Measurements from ENCODE around the gene FBXL17.

The FBXL17 gene

DNA sequence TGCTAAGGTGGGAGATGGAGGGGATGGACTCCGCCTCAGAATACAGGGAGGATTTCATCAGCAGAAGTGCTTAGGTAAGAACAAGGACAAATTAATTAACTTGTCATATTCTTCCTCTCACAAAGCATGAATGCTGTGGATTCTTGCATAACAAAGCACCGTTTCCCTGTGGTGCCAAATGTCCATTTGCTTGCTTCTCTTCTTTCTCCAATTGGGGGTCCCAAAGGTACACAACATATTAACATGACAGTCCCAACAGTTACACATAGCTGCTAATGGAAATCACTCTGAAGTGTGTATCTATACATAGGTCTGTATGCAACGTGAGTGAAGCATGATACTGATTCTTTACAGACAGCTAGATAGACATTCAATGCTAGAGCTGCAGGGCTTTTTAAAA is 564.5 kb downstream of the FBXL17 start:
- Histone ChIP-seq H3K9ac (ENCODE audit: low read length) (no peak overlapping the region), H3K27me3 (ENCODE audit: control insufficient read depth in 1 of 2, insufficient read depth in 2 of 2, low read length in 2 of 2) (no peaks in the 10 kb centered on the region), H3K9me3 (ENCODE audit: low read length) (no peaks in the 10 kb centered on the region), H3K4me1 (ENCODE audit: insufficient read depth, low read length) (no peaks in the 10 kb centered on the region), H3K4me3 (ENCODE audit: low read depth in 1 of 2, low read length in 2 of 2) (no peak overlapping the region), H3K27ac (ENCODE audit: low read depth, low read length) (no peak overlapping the region), H3K36me3 (ENCODE audit: insufficient read depth, low read length) (no peaks in the 10 kb centered on the region)

DNA sequence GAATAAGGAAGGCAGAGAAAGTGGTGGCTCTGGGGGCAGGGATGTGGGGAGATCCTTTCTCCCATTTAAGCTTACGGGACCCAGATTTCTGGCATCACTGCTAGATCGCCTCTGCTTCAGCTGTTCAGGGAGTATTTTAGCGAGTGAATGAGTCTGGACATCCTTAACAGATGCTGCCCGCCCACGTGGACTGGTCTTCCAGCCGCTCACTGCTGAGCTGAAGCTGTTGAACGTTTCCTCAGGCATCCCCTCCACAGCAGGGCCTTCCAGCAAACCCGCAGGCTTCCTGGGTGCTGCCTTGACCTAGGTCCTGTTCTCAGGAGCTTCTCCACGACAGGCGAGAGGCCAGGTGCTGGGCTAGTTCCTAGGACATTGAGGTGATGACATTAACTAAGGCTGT is 566.8 kb downstream of the FBXL17 start:
- Histone ChIP-seq H3K27me3 (ENCODE audit: control insufficient read depth in 1 of 2, insufficient read depth in 2 of 2, low read length in 2 of 2) (no peaks in the 10 kb centered on the region), H3K9me3 (ENCODE audit: low read length) (no peaks in the 10 kb centered on the region), H3K4me1 (ENCODE audit: insufficient read depth, low read length) (no peaks in the 10 kb centered on the region), H3K9ac (ENCODE audit: low read length) (no peak overlapping the region), H3K4me3 (ENCODE audit: low read depth in 1 of 2, low read length in 2 of 2) (no peak overlapping the region), H3K36me3 (ENCODE audit: insufficient read depth, low read length) (no peaks in the 10 kb centered on the region), H3K27ac (ENCODE audit: low read depth, low read length) (no peak overlapping the region)

DNA sequence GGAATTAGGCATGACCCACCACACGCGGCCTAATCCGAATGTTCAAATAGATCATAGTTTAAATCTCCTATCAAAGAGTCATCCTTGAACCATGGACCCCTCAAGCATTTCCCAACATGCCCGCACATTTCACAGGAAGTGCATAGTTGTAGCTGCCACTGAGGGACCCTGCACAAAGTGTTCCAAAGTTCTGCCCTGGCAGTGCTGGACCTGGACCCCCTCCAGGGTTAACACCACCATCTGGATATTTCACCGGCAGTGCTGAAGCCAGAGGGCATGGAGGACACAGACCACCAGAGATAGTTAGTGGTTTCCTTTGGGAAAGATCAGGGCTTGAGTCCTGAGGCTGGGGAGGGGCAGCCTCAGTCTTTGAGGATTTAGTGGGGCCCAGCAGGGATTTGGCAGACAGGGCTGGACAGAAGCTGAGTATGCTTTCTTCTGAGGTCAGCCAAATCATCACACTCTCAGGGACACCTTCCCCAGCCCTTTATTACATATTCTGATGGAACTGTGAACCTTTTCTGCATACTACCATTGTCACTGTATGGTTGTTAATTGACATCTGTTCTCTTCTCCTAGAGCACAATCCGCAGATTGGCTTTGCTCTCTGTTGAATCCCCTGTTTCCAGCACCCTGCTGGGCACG is 567.6 kb downstream of the FBXL17 start:
- Histone ChIP-seq H3K36me3 (ENCODE audit: insufficient read depth, low read length) (no peaks in the 10 kb centered on the region), H3K4me3 (ENCODE audit: low read depth in 1 of 2, low read length in 2 of 2) (no peak overlapping the region), H3K9ac (ENCODE audit: low read length) (no peak overlapping the region), H3K9me3 (ENCODE audit: low read length) (no peaks in the 10 kb centered on the region), H3K27me3 (ENCODE audit: control insufficient read depth in 1 of 2, insufficient read depth in 2 of 2, low read length in 2 of 2) (no peaks in the 10 kb centered on the region), H3K4me1 (ENCODE audit: insufficient read depth, low read length) (no peaks in the 10 kb centered on the region), H3K27ac (ENCODE audit: low read depth, low read length) (no peak overlapping the region)

- Histone ChIP-seq H3K4me1 (ENCODE audit: insufficient read depth, low read length) (no peaks in the 10 kb centered on the region), H3K27ac (ENCODE audit: low read depth, low read length) (no peak overlapping the region), H3K36me3 (ENCODE audit: insufficient read depth, low read length) (no peaks in the 10 kb centered on the region), H3K9ac (ENCODE audit: low read length) (no peak overlapping the region), H3K4me3 (ENCODE audit: low read depth in 1 of 2, low read length in 2 of 2) (no peak overlapping the region), H3K9me3 (ENCODE audit: low read length) (no peaks in the 10 kb centered on the region), H3K27me3 (ENCODE audit: control insufficient read depth in 1 of 2, insufficient read depth in 2 of 2, low read length in 2 of 2) (no peaks in the 10 kb centered on the region)
Measured at GRCh38 chr5:107813559-107813958, 568.3 kb downstream of the FBXL17 start.

DNA sequence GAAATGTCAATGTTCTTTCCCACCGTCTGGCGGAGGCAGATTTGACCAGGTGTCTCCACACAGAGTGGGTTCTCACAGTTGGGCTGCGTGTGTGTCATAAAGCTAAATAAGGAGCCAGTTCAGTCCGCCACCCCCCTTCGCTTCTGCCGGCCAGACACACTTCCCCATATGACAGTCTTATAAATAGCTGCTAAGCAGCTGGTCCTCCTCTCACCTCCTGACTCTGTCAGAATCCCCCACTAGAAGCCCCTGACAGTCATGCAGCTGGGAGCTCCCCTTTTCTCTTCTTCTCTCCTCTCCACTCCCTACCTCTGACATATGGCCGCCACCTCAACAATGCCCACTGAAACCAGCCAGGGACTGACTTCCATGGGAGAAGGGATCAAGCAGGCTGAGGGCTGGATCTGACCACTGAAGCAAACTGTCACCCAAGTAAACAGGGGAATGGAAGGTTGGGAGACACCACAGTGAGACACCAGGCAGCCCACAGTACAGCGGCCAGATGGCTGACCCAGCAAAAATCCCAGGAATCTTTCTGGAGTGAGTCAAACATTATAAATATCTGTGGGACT is 569.2 kb downstream of the FBXL17 start:
- Histone ChIP-seq H3K9ac (ENCODE audit: low read length) (no peak overlapping the region), H3K9me3 (ENCODE audit: low read length) (no peaks in the 10 kb centered on the region), H3K27ac (ENCODE audit: low read depth, low read length) (no peak overlapping the region)

DNA sequence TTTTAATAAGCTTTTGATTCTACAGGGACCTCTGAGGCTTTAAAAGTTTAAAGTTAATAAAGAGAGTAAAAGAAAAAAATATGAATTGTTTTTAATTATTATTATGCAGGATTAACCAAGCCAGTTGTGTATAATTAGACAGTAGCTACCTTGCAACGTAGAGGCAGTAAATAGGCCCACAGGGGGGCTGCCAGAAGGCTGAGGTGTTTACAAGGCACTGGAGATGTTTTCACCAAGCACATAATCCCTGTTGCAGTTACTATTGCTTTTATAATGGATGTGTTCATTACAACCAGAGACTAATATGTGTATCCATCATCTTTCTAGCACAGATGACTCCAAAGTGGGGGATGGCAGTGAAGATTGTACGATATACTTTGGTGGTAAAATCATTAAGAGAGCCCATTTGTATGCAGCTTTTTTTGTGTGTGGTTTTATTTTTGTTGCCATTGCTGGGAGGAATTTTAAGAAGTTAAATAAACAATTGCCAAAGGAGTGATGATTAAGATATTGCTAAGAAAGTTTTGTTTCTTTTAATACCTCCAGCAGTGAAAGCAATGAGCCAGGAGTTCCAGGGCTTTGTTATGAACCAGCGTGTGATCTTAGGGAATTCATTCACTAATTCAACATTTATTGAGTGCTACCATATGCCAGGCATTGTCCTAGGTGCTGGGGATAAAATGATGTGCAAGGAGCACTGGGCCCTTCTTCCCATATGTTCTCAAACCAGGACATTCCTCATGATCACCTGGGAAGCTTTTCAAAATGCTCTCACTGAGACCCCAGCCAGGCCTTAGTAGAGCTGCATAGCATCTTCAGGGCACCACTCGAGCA is 572.5 kb downstream of the FBXL17 start:
- no peaks in the 10 kb centered on the region for H3K36me3 ChIP-seq (ENCODE audit: insufficient read depth, low read length)
- no peak overlapping the region for H3K27ac ChIP-seq (ENCODE audit: low read depth, low read length)
- H3K27me3 ChIP-seq (ENCODE audit: control insufficient read depth in 1 of 2, insufficient read depth in 2 of 2, low read length in 2 of 2) = no peaks in the 10 kb centered on the region
- H3K9ac ChIP-seq (ENCODE audit: low read length) = no peak overlapping the region
- no peaks in the 10 kb centered on the region for H3K4me1 ChIP-seq (ENCODE audit: insufficient read depth, low read length)
- no peak overlapping the region for H3K4me3 ChIP-seq (ENCODE audit: low read depth in 1 of 2, low read length in 2 of 2)
- H3K9me3 ChIP-seq (ENCODE audit: low read length) = no peaks in the 10 kb centered on the region

More for the DNA sequence above, 569.2 kb downstream of the FBXL17 start:
- Histone ChIP-seq H3K27me3 (ENCODE audit: control insufficient read depth in 1 of 2, insufficient read depth in 2 of 2, low read length in 2 of 2) (no peaks in the 10 kb centered on the region), H3K4me3 (ENCODE audit: low read depth in 1 of 2, low read length in 2 of 2) (no peak overlapping the region), H3K4me1 (ENCODE audit: insufficient read depth, low read length) (no peaks in the 10 kb centered on the region), H3K36me3 (ENCODE audit: insufficient read depth, low read length) (no peaks in the 10 kb centered on the region)

Measured in muscle layer of colon (tissue), 2 donors.